MM.1S (cell line): ENCODE data around the gene RPS14.

Source experiments
- CTCF ChIP-seq: fragments of 300-600 bp; sonication (generic); IDR thresholded peaks from 2 replicates; pipeline ENCODE4 v1.5.1; 2016; ENCODE audit warnings: antibody characterized with exemption, low read length, mixed read lengths
- EZH2 ChIP-seq: fragments of 300-600 bp; sonication (generic); optimal IDR thresholded peaks from 2 replicates; pipeline ENCODE3; 2017; ENCODE audit warnings: low read depth, mild to moderate bottlenecking, antibody characterized with exemption, low read length, mixed read lengths
- EZH2phosphoT487 ChIP-seq: fragments of 300-600 bp; sonication (generic); IDR thresholded peaks from 2 replicates; pipeline ENCODE4 v1.6.1; 2018; ENCODE audit warnings: antibody characterized with exemption, low read length

- TF ChIP-seq CTCF: no peak
- no peak for TF ChIP-seq EZH2
- no peak for TF ChIP-seq EZH2phosphoT487
These were observed 44.4 kb downstream of the RPS14 start for GRCh38 chr5:150404941-150405816.
